HepG2 (cell line): Measurements from ENCODE around the gene DRAP1. TPM values are rescaled to one million over a fixed set of nuclear protein-coding genes. Genes with fewer than 3 reads are reported as not detected.
A peak's percentile ranks its signal among the peaks of the same experiment; 100 is the strongest.

Source experiments
- CBX1 ChIP-seq: IDR thresholded peaks from one replicate; pipeline ENCODE4 v1.6.1; 2016; ENCODE audit warnings: antibody characterized with exemption, low read depth
- CERS6 ChIP-seq: sonication (generic); formaldehyde crosslinking; IDR thresholded peaks from 2 replicates; pipeline ENCODE4 v1.5.0; 2020; ENCODE audit warnings: missing genetic modification reagents
- EED ChIP-seq: sonication (generic); formaldehyde crosslinking; IDR thresholded peaks from 2 replicates; pipeline ENCODE4 v1.5.0; 2020; ENCODE audit warnings: mild to moderate bottlenecking, missing genetic modification reagents
- EP300 ChIP-seq, 3 experiments: sonication (generic) in 1 of 3; formaldehyde crosslinking in 1 of 3; IDR thresholded peaks; 2 replicates each; pipeline versions ENCODE4 v1.5.1 to v1.6.1; 2011 to 2020; ENCODE audit warnings: low read depth in 2 of 3, low read length in 2 of 3, borderline replicate concordance in 1 of 3, improper control_type of control experiment in 1 of 3, mild to moderate bottlenecking in 1 of 3, missing genetic modification reagents in 1 of 3, moderate library complexity in 1 of 3
- ESRRA ChIP-seq: sonication (generic); formaldehyde crosslinking; IDR thresholded peaks from 2 replicates; pipeline ENCODE4 v1.5.1; 2020; ENCODE audit warnings: mild to moderate bottlenecking, low read depth, missing genetic modification reagents
- GLI4 ChIP-seq: sonication (generic); formaldehyde crosslinking; IDR thresholded peaks from 2 replicates; pipeline ENCODE4 v1.5.1; 2020; ENCODE audit warnings: missing genetic modification reagents, mild to moderate bottlenecking, moderate library complexity, borderline replicate concordance
- HMG20A ChIP-seq: IDR thresholded peaks from 2 replicates; pipeline ENCODE4 v1.6.1; 2016; ENCODE audit warnings: borderline replicate concordance
- NCOR1 ChIP-seq: fragments of 200-600 bp; sonication (generic); IDR thresholded peaks from 2 replicates; pipeline ENCODE4 v1.7.0; 2017; ENCODE audit warnings: antibody characterized with exemption, low read length, borderline replicate concordance
- NFIB ChIP-seq: sonication (generic); formaldehyde crosslinking; IDR thresholded peaks from 2 replicates; pipeline ENCODE4 v1.9.0; 2021; ENCODE audit warnings: missing genetic modification reagents, mild to moderate bottlenecking, borderline replicate concordance
- PAF1 ChIP-seq: IDR thresholded peaks from 2 replicates; pipeline ENCODE4 v1.6.1; 2016; ENCODE audit warnings: missing genetic modification reagents, missing compliant biosample characterization
- POGZ ChIP-seq: sonication (generic); formaldehyde crosslinking; IDR thresholded peaks from 2 replicates; pipeline ENCODE4 v1.4.0; 2020; ENCODE audit warnings: mild to moderate bottlenecking, missing genetic modification reagents
- RCOR2 ChIP-seq: IDR thresholded peaks from 2 replicates; pipeline ENCODE4 v1.6.1; 2016; ENCODE audit warnings: missing biosample characterization, missing genetic modification reagents
- RFXANK ChIP-seq: IDR thresholded peaks from 2 replicates; pipeline ENCODE4 v1.6.1; 2016
- SATB2 ChIP-seq: sonication (generic); formaldehyde crosslinking; IDR thresholded peaks from 2 replicates; pipeline ENCODE4 v1.5.0; 2020; ENCODE audit warnings: missing genetic modification reagents
- SP2 ChIP-seq: sonication (generic); formaldehyde crosslinking; IDR thresholded peaks from 2 replicates; pipeline ENCODE4 v1.5.1; 2020; ENCODE audit warnings: mild to moderate bottlenecking, missing genetic modification reagents
- SPEN ChIP-seq: sonication (generic); formaldehyde crosslinking; IDR thresholded peaks from 2 replicates; pipeline ENCODE4 v1.5.1; 2020; ENCODE audit warnings: low read depth, mild to moderate bottlenecking, missing genetic modification reagents
- STAG1 ChIP-seq: sonication (generic); formaldehyde crosslinking; IDR thresholded peaks from 2 replicates; pipeline ENCODE4 v1.4.0; 2020; ENCODE audit warnings: missing genetic modification reagents
- ZBTB1 ChIP-seq: sonication (generic); formaldehyde crosslinking; IDR thresholded peaks from 2 replicates; pipeline ENCODE4 v1.4.0; 2020; ENCODE audit warnings: missing genetic modification reagents, borderline replicate concordance
- ZFYVE20 ChIP-seq: sonication (generic); formaldehyde crosslinking; IDR thresholded peaks from 2 replicates; pipeline ENCODE4 v1.8.0; 2023; ENCODE audit warnings: low read depth, mild to moderate bottlenecking, moderate library complexity, missing genetic modification reagents, borderline replicate concordance
- ZMAT3 ChIP-seq: sonication (generic); formaldehyde crosslinking; conservative IDR thresholded peaks from 2 replicates; pipeline ENCODE4 v1.7.0; 2021; ENCODE audit warnings: missing genetic modification reagents
- ZNF260 ChIP-seq: sonication (generic); formaldehyde crosslinking; IDR thresholded peaks from 2 replicates; pipeline ENCODE4 v1.4.0; 2020; ENCODE audit warnings: missing genetic modification reagents, low read depth, mild to moderate bottlenecking, borderline replicate concordance
- ZNF282 ChIP-seq: fragments of 450-650 bp; IDR thresholded peaks from 2 replicates; pipeline ENCODE4 v1.6.1; 2018; ENCODE audit not compliant: partially characterized antibody
- ZNF468 ChIP-seq: sonication (generic); formaldehyde crosslinking; IDR thresholded peaks from 2 replicates; pipeline ENCODE4 v1.8.0; 2022; ENCODE audit warnings: mild to moderate bottlenecking, moderate library complexity, missing genetic modification reagents
- ZNF503 ChIP-seq: sonication (generic); formaldehyde crosslinking; IDR thresholded peaks from 2 replicates; pipeline ENCODE4 v1.4.0; 2020; ENCODE audit warnings: missing genetic modification reagents
- ZNF747 ChIP-seq: sonication (generic); formaldehyde crosslinking; IDR thresholded peaks from 2 replicates; pipeline ENCODE4 v1.8.1; 2023; ENCODE audit warnings: missing genetic modification reagents, mild to moderate bottlenecking, borderline replicate concordance
- ZNF775 ChIP-seq: sonication (generic); formaldehyde crosslinking; IDR thresholded peaks from 2 replicates; pipeline ENCODE4 v1.4.0; 2020; ENCODE audit warnings: missing genetic modification reagents, mild to moderate bottlenecking, moderate library complexity, borderline replicate concordance
- ZSCAN5A ChIP-seq: sonication (generic); formaldehyde crosslinking; IDR thresholded peaks from 2 replicates; pipeline ENCODE4 v1.8.0; 2022; ENCODE audit warnings: mild to moderate bottlenecking, missing genetic modification reagents, borderline replicate concordance
- polyA plus RNA-seq, 8 experiments: library from polyadenylated mRNA; depleted of rRNA in 3 of 8; stranded (reverse) in 7 of 8; unstranded in 1 of 8; fragments of >200 nt; fragmentation: Illumina TruSeq in 4 of 8; extraction: Trizol in 4 of 8; gene quantifications; 2 replicates each; pipeline versions ENCODE4 v1.2.1 to v1.2.3, GENCODE V29; 2011 to 2016; ENCODE audit warnings: low read depth in 4 of 8, missing spikeins in 1 of 8, mixed read lengths in 1 of 8; ENCODE audit not compliant: insufficient read depth in 1 of 8
- total RNA-seq, 5 experiments: library from RNA; depleted of rRNA; stranded (reverse); fragments of >200 nt; fragmentation: Illumina TruSeq; extraction: Trizol; gene quantifications; 2 replicates each; pipeline ENCODE4 v1.2.3, GENCODE V29; 2016; ENCODE audit warnings: low read depth in 1 of 5

The DRAP1 gene
- total and polyA plus RNA-seq, 2 of the 13 experiments (the other 11 are each of a cell fraction or from before 2014, with no cell fraction given): 46.8 to 52.3 TPM

- TF ChIP-seq EP300 (IDR thresholded peaks at IDR 0.05; ENCODE audit: low read depth in 2 of 2, low read length in 2 of 2) (no peak), EP300 (CRISPR knock-in tag; IDR thresholded peaks at IDR 0.05; ENCODE audit: borderline replicate concordance) (peak; percentile 41; the same call in 1 of the 2 replicates), ZNF260 (CRISPR knock-in tag) (no peak), ZBTB1 (CRISPR knock-in tag) (no peak), POGZ (CRISPR knock-in tag) (no peak), NCOR1 (no peak), SATB2 (CRISPR knock-in tag) (no peak), CBX1 (no peak), ESRRA (CRISPR knock-in tag) (peak; percentile 19; the same call in 1 of the 2 replicates), ZNF747 (CRISPR knock-in tag) (no peak), ZNF503 (CRISPR knock-in tag) (no peak), ZNF775 (no peak), ZFYVE20 (CRISPR knock-in tag) (no peak), RCOR2 (CRISPR knock-in tag) (no peak), CERS6 (CRISPR knock-in tag) (no peak), SPEN (CRISPR knock-in tag) (peak; percentile 73; the same call in 1 of the 2 replicates), EED (peak; percentile 74), GLI4 (CRISPR knock-in tag) (peak; percentile 77; the same call in 1 of the 2 replicates), ZNF468 (peak; percentile 58; the same call in 1 of the 2 replicates), ZMAT3 (CRISPR knock-in tag) (0 out of 2 replicates have a peak, but pooled peaks have one; percentile 1), ZSCAN5A (0 out of 2 replicates have a peak, but pooled peaks have one; percentile 36), STAG1 (CRISPR knock-in tag) (no peak), HMG20A (CRISPR knock-in tag) (no peak), RFXANK (no peak), SP2 (CRISPR knock-in tag) (no peak), NFIB (CRISPR knock-in tag) (no peak), ZNF282 (no peak), PAF1 (CRISPR knock-in tag) (no peak)
Observed at GRCh38 chr11:65899356-65900124, 19.7 kb upstream of the DRAP1 start (continued).
